Osteocyte (in vitro differentiated cells): ENCODE measurements around the gene TPSG1. TPM values are rescaled to one million over a fixed set of nuclear protein-coding genes. Genes with fewer than 3 reads are reported as not detected.

Experiments
- DNase-seq: peaks from one replicate; pipeline ENCODE4 v3.0.0; 2021; ENCODE audit warnings: mixed read lengths; ENCODE audit not compliant: unreplicated experiment; ENCODE audit errors: extremely low spot score
- H3K27ac Mint-ChIP-seq: one replicate; pipeline ENCODE4 v1.8.0; 2021; ENCODE audit warnings: mild to moderate bottlenecking, mixed read lengths; ENCODE audit not compliant: unreplicated experiment
- H3K27me3 Mint-ChIP-seq: one replicate; pipeline ENCODE4 v1.8.0; 2021; ENCODE audit warnings: mixed read lengths; ENCODE audit not compliant: unreplicated experiment
- H3K36me3 Mint-ChIP-seq: one replicate; pipeline ENCODE4 v1.8.0; 2021; ENCODE audit warnings: mixed read lengths; ENCODE audit not compliant: unreplicated experiment
- H3K4me1 Mint-ChIP-seq: one replicate; pipeline ENCODE4 v1.8.0; 2021; ENCODE audit warnings: mixed read lengths; ENCODE audit not compliant: unreplicated experiment
- H3K4me3 Mint-ChIP-seq: one replicate; pipeline ENCODE4 v1.8.0; 2021; ENCODE audit warnings: mild to moderate bottlenecking, moderate library complexity, mixed read lengths; ENCODE audit not compliant: unreplicated experiment
- H3K9me3 Mint-ChIP-seq: one replicate; pipeline ENCODE4 v1.8.0; 2021; ENCODE audit warnings: mixed read lengths; ENCODE audit not compliant: unreplicated experiment
- total RNA-seq: library from RNA; stranded (reverse); gene quantifications from 2 replicates; pipeline ENCODE4 v1.2.1, GENCODE V29; 2021
- TF ChIP-seq, protein P1 (sequence below): fragments of 200-600 bp; sonication (generic); IDR thresholded peaks from 2 replicates; pipeline ENCODE4 v1.5.0; 2021; ENCODE audit warnings: antibody characterized with exemption, mild to moderate bottlenecking, moderate library complexity

The TPSG1 gene
- total RNA-seq, 1 donor from 2014 or later = not detected

- Mint-ChIP-seq H3K36me3 (peaks cover 5% of the 10 kb centered on the region), H3K27ac (no peak overlapping the region), H3K9me3 (no peaks in the 10 kb centered on the region), H3K4me1 (no peaks in the 10 kb centered on the region), H3K4me3 (no peak overlapping the region), H3K27me3 (no peaks in the 10 kb centered on the region)
- TF ChIP-seq, protein P1, sequence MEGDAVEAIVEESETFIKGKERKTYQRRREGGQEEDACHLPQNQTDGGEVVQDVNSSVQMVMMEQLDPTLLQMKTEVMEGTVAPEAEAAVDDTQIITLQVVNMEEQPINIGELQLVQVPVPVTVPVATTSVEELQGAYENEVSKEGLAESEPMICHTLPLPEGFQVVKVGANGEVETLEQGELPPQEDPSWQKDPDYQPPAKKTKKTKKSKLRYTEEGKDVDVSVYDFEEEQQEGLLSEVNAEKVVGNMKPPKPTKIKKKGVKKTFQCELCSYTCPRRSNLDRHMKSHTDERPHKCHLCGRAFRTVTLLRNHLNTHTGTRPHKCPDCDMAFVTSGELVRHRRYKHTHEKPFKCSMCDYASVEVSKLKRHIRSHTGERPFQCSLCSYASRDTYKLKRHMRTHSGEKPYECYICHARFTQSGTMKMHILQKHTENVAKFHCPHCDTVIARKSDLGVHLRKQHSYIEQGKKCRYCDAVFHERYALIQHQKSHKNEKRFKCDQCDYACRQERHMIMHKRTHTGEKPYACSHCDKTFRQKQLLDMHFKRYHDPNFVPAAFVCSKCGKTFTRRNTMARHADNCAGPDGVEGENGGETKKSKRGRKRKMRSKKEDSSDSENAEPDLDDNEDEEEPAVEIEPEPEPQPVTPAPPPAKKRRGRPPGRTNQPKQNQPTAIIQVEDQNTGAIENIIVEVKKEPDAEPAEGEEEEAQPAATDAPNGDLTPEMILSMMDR = no peak
- DNase-seq = no peak
These were observed 26.9 kb downstream of the TPSG1 start for GRCh38 chr16:1198194-1198593.

- no peak for DNase-seq
- no peaks in the 10 kb centered on the region for H3K9me3 Mint-ChIP-seq
- peaks cover 5% of the 10 kb centered on the region for H3K36me3 Mint-ChIP-seq
- H3K4me1 Mint-ChIP-seq = no peaks in the 10 kb centered on the region
- H3K27me3 Mint-ChIP-seq = no peaks in the 10 kb centered on the region
- TF ChIP-seq, protein P1 = no peak
- no peak overlapping the region for H3K4me3 Mint-ChIP-seq
- no peak overlapping the region for H3K27ac Mint-ChIP-seq
These were observed 27.7 kb downstream of the TPSG1 start for GRCh38 chr16:1197237-1197866.

- DNase-seq = no peak
- Mint-ChIP-seq H3K4me3 (no peak overlapping the region), H3K9me3 (no peaks in the 10 kb centered on the region), H3K36me3 (peaks cover 4% of the 10 kb centered on the region), H3K27me3 (no peaks in the 10 kb centered on the region), H3K27ac (no peak overlapping the region), H3K4me1 (no peaks in the 10 kb centered on the region)
- TF ChIP-seq, protein P1 = no peak
These were observed 28.6 kb downstream of the TPSG1 start for GRCh38 chr16:1196494-1196893.

GRCh38 chr16:1195393-1195666, 29.7 kb downstream of the TPSG1 start:
- Mint-ChIP-seq H3K36me3 (no peaks in the 10 kb centered on the region), H3K27ac (no peak overlapping the region), H3K4me1 (no peaks in the 10 kb centered on the region), H3K4me3 (no peak overlapping the region), H3K9me3 (no peaks in the 10 kb centered on the region), H3K27me3 (no peaks in the 10 kb centered on the region)
- DNase-seq = no peak
- TF ChIP-seq, protein P1 = no peak

- no peaks in the 10 kb centered on the region for H3K27me3 Mint-ChIP-seq
- H3K36me3 Mint-ChIP-seq = no peaks in the 10 kb centered on the region
- no peaks in the 10 kb centered on the region for H3K4me1 Mint-ChIP-seq
- no peak for DNase-seq
- H3K4me3 Mint-ChIP-seq = no peak overlapping the region
- H3K9me3 Mint-ChIP-seq = no peaks in the 10 kb centered on the region
- H3K27ac Mint-ChIP-seq = no peak overlapping the region
- TF ChIP-seq, protein P1 = peak; percentile 95
These were observed 30.2 kb downstream of the TPSG1 start for GRCh38 chr16:1194665-1195392.
